WTC11 (cell line): Measurements from ENCODE around the gene AKR1D1. TPM values are rescaled to one million over a fixed set of nuclear protein-coding genes. Genes with fewer than 3 reads are reported as not detected.
"Not testable (repeated sequence)": the region's sequence is repeated elsewhere in the genome, so short reads cannot be mapped to it uniquely, and the experiment has no call there.

Source experiments
- ATAC-seq: fragments of 200-7000 bp; cut with Tn5 transposase; 2 replicates; pipeline ENCODE4 v1.10.0; 2021; ENCODE audit warnings: mild to moderate bottlenecking, moderate library complexity
- CTCF ChIA-PET: fragments of 300-600 bp; sonication (Branson Sonifier 250); formaldehyde crosslinking; loops from one replicate; lab custom pipeline; 2021; ENCODE audit warnings: antibody characterized with exemption; lab: Charles Lee
- POLR2A ChIA-PET: fragments of 350-600 bp; sonication (Branson Sonifier 250); formaldehyde crosslinking; loops from one replicate; lab custom pipeline; 2021; ENCODE audit warnings: antibody characterized with exemption; lab: Charles Lee
- DNase-seq: peaks from one replicate; pipeline ENCODE4 v3.0.0; 2021; ENCODE audit warnings: low spot score
- H3K27ac Mint-ChIP-seq: 2 replicates; pipeline ENCODE4 v1.8.0; 2021; ENCODE audit warnings: mixed read lengths
- H3K27me3 Mint-ChIP-seq: 2 replicates; pipeline ENCODE4 v1.8.0; 2021; ENCODE audit warnings: low read depth, mild to moderate bottlenecking, moderate library complexity, mixed read lengths
- H3K36me3 Mint-ChIP-seq: 2 replicates; pipeline ENCODE4 v1.8.0; 2021; ENCODE audit warnings: mixed read lengths
- H3K4me1 Mint-ChIP-seq: 2 replicates; pipeline ENCODE4 v1.8.0; 2022; ENCODE audit warnings: mixed read lengths
- H3K4me3 Mint-ChIP-seq: 2 replicates; pipeline ENCODE4 v1.8.0; 2021; ENCODE audit warnings: mild to moderate bottlenecking, moderate library complexity, mixed read lengths
- H3K9me3 Mint-ChIP-seq: 2 replicates; pipeline ENCODE4 v1.8.0; 2021; ENCODE audit warnings: mixed read lengths
- FOXP1 ChIP-seq: sonication (generic); formaldehyde crosslinking; IDR thresholded peaks from 2 replicates; pipeline ENCODE4 v1.8.0; 2022; ENCODE audit warnings: missing genetic modification reagents, mild to moderate bottlenecking, moderate library complexity, borderline replicate concordance
- KAT7 ChIP-seq: sonication (generic); formaldehyde crosslinking; IDR thresholded peaks from 2 replicates; pipeline ENCODE4 v1.8.1; 2023; ENCODE audit warnings: missing genetic modification reagents, mild to moderate bottlenecking, borderline replicate concordance
- MXD4 ChIP-seq: fragments of 250-450 bp; sonication (Bioruptor Pico); IDR thresholded peaks from 2 replicates; pipeline ENCODE4 v1.8.0; 2021; ENCODE audit warnings: mild to moderate bottlenecking, moderate library complexity, borderline replicate concordance
- NFATC4 ChIP-seq: fragments of 250-450 bp; sonication (Bioruptor Pico); IDR thresholded peaks from 2 replicates; pipeline ENCODE4 v1.9.0; 2021; ENCODE audit warnings: mild to moderate bottlenecking
- SP1 ChIP-seq: sonication (generic); formaldehyde crosslinking; conservative IDR thresholded peaks from 2 replicates; pipeline ENCODE4 v1.8.1; 2022; ENCODE audit warnings: missing genetic modification reagents
- ZNF317 ChIP-seq: sonication (generic); formaldehyde crosslinking; IDR thresholded peaks from 2 replicates; pipeline ENCODE4 v1.8.1; 2023; ENCODE audit warnings: low read depth, mild to moderate bottlenecking, moderate library complexity, missing genetic modification reagents, borderline replicate concordance
- ZNF512 ChIP-seq: sonication (generic); formaldehyde crosslinking; IDR thresholded peaks from 2 replicates; pipeline ENCODE4 v1.8.1; 2022; ENCODE audit warnings: missing genetic modification reagents, borderline replicate concordance
- ZSCAN18 ChIP-seq: fragments of 250-450 bp; sonication (Bioruptor Pico); IDR thresholded peaks from 2 replicates; pipeline ENCODE4 v2.1.2; 2022; ENCODE audit warnings: mild to moderate bottlenecking, moderate library complexity
- total RNA-seq: library from RNA; stranded (reverse); gene quantifications from 3 replicates; pipeline ENCODE4 v1.2.3, GENCODE V29; 2021
- TF ChIP-seq, protein P1 (sequence below): sonication (generic); formaldehyde crosslinking; IDR thresholded peaks from 2 replicates; pipeline ENCODE4 v1.8.0; 2022; ENCODE audit warnings: mild to moderate bottlenecking, missing genetic modification reagents

AKR1D1 gene
- total RNA-seq, 1 experiment from 2014 or later = 0.24 TPM

DNA sequence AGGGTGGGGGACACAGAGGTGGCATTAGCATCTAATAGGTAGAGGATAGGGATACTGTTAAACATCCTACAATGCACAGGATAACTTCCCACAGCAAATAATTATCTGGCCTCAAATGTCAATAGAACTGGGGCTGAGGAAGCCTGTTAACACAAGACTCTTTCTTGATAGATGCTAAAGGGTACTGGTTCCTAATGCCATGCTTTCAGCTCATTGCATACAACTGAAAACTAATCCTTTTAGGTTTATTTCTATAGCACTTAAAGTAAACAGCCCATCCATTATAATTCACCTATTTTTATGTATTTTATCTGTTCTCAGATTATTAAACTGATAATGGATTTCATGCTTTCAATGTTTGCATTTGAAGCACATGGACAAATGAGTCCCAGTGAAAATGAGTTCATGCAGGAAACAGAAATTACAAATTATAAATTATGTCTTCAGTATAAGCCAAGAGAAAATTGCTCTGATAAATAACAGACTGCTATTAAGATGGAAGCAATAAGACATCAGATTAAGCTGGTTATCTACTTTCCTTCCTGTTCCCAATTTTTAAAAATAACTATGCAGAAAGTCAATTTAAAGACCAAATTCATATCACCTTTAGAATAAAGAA is 66.4 kb downstream of the AKR1D1 start (continued):
- TF ChIP-seq KAT7 = no peak
- no peak for TF ChIP-seq ZSCAN18 (CRISPR knock-in tag)
- TF ChIP-seq ZNF512 (CRISPR knock-in tag) = no peak

GRCh38 chr7:138144958-138145357 is 68.7 kb downstream of the AKR1D1 start:
- ChIA-PET CTCF (no interaction called here), POLR2A (no interaction called here)
- TF ChIP-seq ZNF317 (CRISPR knock-in tag) = no peak
- TF ChIP-seq SP1 (CRISPR knock-in tag) = no peak
- no peak for TF ChIP-seq FOXP1 (CRISPR knock-in tag)
- TF ChIP-seq, protein P1, sequence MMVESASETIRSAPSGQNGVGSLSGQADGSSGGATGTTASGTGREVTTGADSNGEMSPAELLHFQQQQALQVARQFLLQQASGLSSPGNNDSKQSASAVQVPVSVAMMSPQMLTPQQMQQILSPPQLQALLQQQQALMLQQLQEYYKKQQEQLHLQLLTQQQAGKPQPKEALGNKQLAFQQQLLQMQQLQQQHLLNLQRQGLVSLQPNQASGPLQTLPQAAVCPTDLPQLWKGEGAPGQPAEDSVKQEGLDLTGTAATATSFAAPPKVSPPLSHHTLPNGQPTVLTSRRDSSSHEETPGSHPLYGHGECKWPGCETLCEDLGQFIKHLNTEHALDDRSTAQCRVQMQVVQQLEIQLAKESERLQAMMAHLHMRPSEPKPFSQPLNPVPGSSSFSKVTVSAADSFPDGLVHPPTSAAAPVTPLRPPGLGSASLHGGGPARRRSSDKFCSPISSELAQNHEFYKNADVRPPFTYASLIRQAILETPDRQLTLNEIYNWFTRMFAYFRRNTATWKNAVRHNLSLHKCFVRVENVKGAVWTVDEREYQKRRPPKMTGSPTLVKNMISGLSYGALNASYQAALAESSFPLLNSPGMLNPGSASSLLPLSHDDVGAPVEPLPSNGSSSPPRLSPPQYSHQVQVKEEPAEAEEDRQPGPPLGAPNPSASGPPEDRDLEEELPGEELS (CRISPR knock-in tag) = no peak
- no peak for TF ChIP-seq MXD4 (CRISPR knock-in tag)
- no peak for TF ChIP-seq NFATC4 (CRISPR knock-in tag)
- H3K27ac Mint-ChIP-seq = no peak overlapping the region
- no peaks in the 10 kb centered on the region for H3K36me3 Mint-ChIP-seq
- peaks cover 10% of the 10 kb centered on the region; the same call in 1 of the 2 replicates for H3K9me3 Mint-ChIP-seq
- H3K4me1 Mint-ChIP-seq = no peaks in the 10 kb centered on the region; the same call in 1 of the 2 replicates
- ATAC-seq (no peak), DNase-seq (no peak)
- no peaks in the 10 kb centered on the region for H3K27me3 Mint-ChIP-seq
- H3K4me3 Mint-ChIP-seq = no peak overlapping the region

- H3K27ac Mint-ChIP-seq, CTCF ChIA-PET, ATAC-seq, H3K27me3 Mint-ChIP-seq, H3K9me3 Mint-ChIP-seq, DNase-seq, H3K4me1 Mint-ChIP-seq, H3K4me3 Mint-ChIP-seq, H3K36me3 Mint-ChIP-seq: not testable (repeated sequence)
- POLR2A ChIA-PET = interaction anchor here (0.6 kb wide), 1 partner anchor 46 kb away, joined by 3 read pairs; no protein-coding TSS in a partner anchor
Observed at GRCh38 chr7:138146221-138146620, 70.0 kb downstream of the AKR1D1 start.

DNA sequence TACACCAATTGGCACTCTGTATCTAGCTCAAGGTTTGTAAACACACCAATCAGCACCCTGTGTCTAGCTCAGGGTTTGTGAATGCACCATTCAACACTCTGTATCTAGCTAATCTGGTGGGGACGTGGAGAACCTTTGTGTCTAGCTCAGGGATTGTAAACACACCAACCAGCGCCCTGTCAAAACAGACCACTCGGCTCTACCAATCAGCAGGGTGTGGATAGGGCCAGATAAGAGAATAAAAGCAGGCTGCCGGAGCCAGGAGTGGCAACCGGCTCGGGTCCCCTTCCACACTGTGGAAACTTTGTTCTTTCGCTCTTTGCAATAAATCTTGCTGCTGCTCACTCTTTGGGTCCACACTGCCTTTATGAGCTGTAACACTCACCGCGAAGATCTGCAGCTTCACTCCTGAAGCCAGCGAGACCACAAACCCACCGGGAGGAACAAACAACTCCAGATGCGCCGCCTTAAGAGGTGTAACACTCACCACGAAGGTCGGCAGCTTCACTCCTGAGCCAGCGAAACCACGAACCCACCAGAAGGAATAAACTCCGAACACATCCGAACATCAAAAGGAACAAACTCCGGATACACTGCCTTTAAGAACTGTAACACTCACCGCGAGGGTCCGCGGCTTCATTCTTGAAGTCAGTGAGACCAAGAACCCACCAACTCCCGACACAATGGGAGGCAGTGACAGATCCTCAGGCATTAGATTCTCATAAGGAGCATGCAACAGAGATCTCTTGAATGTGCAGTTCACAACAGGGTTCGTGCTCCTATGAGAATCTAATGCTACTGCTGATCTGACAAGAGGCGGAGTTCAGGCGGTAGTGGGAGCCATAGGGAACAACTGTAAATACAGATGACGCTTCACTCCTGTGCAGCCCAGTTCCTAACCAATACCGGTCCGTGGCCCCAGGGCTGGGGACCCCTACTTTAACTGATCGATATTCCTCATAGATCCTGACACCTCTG is 70.8 kb downstream of the AKR1D1 start:
- ATAC-seq, H3K4me1 Mint-ChIP-seq, DNase-seq, H3K9me3 Mint-ChIP-seq, H3K4me3 Mint-ChIP-seq, H3K36me3 Mint-ChIP-seq, H3K27ac Mint-ChIP-seq, CTCF ChIA-PET, H3K27me3 Mint-ChIP-seq: not testable (repeated sequence)
- POLR2A ChIA-PET = interaction anchor here (0.6 kb wide), 1 partner anchor 47 kb away, joined by 3 read pairs; no protein-coding TSS in a partner anchor
